DMS 273 (cell line): Measurements from ENCODE around the gene RGL2.
A peak's percentile ranks its signal among the peaks of the same experiment; 100 is the strongest.

Experiments
- DNase-seq: peaks from one replicate; lab custom pipeline; 2025; ENCODE audit not compliant: unreplicated experiment; lab: John Stamatoyannopoulos, UW

RGL2 gene

DNA sequence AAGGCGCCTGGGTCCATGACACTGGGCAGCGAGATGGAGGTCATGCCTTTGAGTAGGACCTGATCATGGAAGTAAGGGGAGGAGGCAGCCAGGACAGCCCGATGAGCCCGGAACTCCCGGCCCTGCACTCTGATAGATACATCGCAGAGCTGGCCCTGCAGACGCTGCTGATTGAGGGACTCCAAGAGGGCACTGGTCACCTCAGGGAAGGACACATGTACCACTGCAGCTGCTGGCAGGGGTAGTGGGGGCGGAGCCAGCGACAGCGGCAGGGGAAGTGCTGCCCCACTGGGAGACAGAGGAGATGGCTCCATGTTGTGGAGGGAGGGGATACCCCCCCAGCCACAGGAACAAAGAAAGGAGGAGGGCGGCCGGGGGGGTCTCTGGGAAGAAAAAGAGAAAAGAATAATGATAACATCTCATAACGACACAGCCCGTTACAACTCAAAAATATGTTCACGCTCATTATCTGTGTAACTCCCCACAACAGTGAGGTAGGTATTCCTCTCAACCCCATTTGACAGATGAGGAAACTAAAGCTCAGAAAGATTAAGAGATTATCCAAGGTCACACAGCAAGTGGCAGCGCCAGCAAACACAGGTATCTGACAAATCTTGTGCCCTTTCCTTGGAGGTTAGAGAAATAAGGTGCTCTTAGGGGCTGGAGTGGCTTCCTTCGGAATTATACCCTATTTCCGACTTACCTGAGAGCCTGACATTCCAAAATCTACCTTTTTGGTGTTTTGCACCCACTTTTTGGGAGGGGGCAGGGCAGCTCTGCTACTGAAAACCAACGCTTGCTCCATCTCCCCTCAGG lies 18.1 kb upstream of the RGL2 start:
- DNase-seq: no peak

DNA sequence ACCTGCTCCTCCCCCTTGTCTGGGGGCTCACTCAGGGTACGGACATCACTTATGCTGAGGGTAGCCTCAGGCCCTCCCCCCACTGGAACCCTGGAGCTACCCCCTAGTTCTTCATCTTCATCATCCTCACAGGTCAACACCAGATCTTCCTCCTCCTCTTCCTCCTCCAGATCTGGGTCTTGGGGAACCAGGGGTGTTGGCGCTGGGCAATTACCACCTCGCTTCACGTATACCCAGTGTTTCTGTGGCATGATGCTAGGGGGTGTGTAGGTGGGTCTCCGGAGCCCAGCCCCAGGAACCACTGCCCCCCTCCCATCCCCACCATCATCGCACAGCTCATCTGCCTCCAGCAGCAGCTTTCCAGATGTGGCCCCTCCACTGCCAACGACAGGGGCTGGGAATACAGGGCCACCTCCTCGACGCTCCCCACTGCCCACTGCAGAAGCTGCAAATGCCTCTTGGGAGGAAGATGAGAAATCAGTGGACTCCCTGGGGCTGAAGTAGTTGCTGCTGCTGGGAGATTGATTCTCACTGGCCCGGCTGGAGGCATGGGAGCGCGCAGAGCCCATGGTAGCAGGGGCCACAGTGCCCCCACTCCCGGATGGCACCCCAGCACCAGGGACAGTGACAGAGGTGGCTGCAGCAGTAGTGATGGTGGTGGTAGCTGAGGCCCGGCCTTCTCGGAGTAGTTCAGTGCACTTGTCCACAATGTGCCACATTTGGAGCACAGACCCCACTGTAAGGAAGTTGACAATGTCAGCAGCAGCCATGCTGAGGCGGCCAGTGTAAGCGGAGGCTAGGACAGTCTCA lies 17.3 kb upstream of the RGL2 start:
- no peak for DNase-seq

DNA sequence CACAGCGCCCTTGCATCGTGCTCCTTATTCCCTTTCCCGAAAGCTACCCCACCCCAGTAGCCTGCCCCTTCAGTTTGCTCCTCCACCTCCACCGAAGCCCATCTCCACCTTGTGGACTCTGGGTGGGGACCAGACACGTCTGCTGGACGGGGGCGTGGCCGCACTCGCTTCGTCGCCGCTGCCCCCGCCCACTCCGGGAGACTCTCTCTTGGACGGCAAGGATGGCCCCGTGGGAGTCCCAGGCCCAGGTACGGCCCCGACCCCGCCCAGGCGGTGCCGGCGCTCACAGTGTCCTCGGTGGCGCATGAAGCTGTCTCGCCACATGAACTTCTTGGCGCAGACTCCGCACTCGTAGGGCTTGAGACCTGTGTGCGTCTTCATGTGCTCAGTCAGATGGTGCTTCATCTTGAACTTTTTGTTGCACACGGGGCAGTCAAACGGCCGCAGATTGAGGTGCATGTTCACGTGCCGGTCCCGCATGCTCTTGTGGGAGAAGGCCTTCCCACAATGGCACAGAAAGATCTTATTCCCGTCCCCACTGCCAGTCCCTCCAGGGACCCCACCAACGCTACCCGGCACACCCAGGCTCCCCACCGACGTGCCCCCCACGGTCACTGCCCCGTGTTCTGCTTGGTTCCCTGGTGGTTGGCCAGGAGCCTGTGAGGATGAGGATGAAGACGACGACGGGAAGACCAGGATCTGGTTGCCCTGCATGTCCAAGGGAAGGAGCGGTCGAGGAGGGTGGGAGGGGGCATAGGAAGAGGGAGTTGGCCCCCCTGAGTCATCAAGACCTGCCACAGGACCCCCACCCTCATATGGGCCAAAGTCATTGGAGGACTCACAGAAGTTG lies 16.4 kb upstream of the RGL2 start:
- DNase-seq: no peak

DNA sequence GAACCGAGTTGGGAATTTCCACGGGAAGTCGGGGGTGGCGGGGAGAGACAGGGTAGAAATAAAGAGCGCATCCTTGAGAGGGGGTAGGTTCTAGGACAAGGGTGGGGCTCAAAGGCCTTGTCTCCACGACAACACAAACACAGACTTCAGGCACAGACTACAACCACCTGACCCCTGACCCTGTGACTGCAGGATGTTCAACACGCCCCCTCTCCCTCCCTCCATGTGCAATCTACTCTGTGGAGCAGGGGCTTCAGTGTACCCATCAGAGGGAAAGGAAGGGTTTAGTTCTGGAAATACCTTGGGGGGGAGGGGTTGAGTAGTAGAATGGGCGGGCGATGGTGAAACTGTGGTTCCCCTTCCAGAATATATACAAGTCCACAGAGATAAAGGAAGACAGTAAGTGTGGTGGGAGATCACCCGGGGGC lies 15.8 kb upstream of the RGL2 start:
- peak; percentile 59 for DNase-seq

DNA sequence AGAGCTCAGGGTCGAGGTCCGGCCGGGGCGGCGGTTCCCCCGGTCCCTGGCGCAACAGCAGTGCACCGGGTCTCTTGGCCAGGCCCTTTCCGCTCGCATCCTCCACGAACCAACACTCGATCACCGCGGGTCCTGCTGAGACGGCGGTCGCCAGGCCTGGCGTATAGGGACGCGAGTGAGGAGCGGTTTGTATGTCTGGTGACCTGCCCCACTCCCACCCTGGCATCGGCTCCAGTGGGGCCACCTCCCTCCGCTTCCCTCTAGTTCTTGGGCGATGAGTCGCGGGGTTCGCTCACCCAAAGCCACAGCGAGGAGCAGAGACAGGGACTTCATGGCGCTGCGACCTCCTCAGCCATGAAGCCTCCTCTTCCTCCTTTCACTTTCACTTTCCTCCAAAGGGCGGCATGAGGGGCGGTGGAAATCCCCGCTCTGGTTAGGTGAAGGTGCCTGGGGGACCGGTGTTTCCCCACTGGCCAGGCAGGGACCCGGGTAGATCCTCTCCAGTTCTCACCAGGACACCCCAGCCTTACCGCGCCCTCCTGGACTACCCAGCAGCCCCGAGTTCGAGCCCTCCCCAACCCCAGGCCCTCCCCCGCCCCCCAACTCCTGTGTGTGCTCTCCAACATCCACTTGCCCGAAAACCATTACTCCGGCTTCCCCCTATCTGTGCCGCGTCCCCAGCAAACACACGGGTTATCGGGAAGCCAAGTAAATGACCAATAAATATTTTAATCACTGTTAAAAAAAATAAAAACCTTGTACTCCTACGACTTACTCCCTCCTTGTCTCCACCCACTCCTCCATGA lies 15.2 kb upstream of the RGL2 start, which contains the start of gene TAPBP:
Gene TAPBP, minus strand, starts transcription at position 370 of the 806 bp plus-strand sequence. Its CDS starts 37 bp downstream, at position 333.
- peak; percentile 77 for DNase-seq

DNA sequence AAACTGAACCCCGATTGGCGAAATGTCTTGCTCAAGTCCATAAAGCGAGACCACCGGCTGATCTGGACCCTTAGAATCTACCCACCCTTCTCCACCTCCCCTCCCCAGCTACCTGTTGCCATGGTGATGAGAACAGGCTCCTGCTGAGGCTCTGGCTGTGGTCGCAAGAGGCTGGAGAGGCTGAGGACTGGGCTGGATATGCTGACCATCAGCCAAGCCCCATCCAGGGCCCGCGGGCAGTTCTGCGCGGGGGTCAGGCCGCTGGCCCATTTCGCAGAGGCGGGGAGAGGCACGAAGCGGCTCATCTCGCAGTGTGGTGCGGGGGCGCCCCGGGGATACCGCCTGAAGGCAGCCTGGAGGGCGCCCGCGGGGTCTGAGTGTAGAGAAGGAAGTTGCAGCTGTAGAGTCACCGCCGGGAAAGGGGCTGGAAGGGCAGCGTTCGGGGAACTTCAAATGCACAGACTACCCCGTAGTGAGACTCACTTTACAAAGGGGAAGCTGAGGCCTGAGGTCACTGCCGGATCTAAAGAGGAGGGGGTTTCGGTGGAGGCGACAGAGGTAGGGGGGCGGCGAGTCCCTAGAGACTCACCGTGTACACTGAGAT lies 14.5 kb upstream of the RGL2 start:
- peak; percentile 56 for DNase-seq

DNA sequence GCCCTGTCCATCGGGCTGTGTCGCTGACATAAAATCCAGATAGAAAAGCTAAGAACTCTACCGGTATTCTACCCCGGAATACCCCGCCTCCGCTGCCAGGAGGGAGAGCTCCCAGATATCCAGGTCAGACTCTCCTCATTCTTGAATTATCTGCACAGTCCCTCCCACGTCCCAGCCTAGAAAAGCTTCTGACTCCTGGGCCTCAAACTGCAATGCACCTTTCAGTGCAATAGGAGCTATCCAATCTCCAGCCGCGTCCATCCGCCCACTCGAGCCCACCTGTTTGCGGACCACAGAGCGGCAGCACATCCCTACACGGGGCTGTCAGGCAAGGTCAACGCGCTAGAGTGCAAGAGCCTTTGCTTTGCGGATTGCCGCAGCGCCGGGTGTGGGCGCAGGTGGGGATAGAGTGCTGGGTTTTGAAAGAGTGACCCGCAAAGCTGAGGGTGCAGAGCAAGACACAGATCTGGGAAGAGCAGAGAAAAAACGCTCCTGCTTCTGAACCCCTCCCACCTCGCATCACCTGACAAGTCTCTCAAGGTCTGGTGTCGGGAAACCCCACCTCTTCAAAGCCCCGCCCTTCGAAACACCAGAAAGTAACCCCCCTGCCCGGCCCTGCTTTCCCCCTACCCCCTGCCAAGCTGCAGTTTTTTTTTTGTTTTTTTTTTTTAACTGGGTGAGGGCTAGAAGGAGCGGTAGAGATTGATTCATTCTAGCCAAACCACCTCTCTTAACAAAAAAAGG lies 13.8 kb upstream of the RGL2 start:
- DNase-seq: peak; percentile 80

DNA sequence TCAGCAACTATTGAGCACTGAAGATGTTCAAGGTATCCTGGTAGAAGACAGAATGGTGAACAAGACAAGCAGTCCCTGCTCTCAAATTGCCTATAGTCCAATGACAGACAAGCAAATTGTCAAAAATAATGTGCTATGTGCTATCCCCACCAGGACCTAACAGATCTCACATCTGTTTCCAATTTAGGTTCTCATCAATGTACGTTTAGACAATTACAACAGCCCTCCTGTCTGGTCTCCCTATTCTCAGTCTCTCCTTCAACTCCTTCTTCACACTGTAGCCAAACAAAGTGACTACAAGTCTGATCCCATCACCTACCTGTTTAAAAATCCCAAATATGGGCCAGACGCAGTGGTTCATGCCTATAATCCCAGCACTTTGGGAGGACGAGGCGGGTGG lies 7.6 kb upstream of the RGL2 start:
- DNase-seq: no peak

DNA sequence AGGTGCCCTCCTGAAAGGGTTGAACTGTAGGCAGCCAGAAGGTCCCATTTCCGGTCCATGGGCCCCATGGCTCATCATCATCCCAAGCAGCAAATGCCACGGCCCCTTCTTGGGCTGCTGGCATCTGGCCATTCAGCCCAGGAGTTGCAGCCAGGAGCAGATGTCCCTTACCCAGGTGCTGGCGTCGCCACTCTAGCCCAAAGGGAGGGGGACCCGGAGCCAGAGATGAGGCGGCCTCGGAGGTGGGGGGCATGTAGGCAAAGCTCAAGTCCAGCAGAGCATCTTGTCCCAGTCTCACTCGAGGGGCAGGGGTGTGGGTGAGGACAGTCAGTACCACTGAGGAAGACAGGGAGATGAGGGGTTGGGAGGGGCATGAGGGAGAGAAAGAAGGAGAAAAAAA lies 6.3 kb upstream of the RGL2 start:
- DNase-seq: peak; percentile 54

DNA sequence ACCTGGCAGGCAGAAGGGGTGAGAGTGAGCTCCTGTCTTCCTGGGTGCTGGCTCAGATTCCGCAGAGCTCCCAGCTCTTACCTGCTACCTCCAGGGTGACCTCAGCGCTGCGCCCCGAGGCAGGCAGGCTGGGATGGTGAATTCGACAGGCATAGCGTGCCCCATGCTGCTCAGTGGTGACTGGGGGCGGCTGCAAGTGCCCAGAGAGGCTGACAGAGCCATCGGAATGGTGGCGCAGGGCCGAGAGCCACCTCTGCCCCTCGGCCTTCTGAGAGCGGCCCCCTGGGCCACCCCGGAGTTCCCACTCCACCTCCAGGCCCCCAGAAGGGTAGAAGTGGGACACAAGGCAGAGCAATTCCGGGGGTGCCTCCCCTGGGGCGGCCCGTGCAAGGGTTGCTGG lies 5.5 kb upstream of the RGL2 start:
- DNase-seq: no peak

DNA sequence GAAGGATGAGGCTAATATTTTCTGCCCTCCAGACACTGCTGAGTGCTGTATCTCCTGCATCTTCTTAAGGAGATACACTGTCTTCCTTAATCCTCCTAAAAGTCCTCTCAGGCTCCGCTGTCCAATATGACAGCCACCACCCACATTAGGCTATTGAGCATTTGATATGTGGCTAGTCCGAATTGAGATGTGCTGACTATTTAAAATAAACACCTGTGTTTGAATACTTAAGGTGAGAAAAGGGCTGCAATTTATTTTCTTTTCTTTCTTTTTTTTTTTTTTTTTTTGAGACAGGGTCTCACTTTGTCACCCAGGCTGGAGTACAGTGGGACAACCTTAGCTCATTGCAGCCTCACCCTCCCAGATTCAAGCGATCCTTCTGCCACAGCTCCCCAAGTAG lies 3.1 kb upstream of the RGL2 start:
- no peak for DNase-seq

DNA sequence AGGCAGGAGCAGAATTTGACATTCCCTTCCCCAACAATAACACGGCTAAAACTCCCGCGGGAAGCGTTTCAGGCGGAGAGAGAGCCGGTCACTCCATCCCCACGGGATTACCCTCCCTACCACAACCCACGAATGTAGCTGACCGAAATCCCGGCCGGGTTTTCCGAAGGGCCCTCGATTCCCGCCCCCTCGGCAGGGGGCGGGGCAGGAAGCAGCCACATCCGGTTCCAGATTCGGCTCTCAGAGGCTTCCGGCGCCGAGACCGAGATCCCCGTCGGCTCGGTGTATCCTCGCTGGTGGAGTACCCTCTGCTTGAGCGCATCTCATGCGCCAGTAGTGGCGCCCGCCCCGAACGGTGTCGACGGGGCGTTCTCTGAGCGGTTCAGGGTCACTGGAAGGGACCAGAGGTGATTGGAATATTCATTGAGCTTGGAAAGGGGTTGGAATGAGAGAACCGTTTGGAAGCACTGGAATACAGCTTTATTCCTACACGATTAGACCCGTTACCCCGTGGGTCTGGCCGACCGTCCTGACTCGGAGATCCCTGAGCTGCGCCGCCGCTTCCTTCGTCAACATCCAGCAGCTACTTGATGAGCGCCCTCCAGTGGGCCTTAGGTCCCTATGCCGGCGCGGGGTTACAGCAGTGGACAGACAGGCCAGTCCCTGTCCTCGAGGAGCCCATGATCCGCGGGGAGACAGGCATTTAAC lies 649 bp upstream of the RGL2 start:
- DNase-seq: peak; percentile 98

DNA sequence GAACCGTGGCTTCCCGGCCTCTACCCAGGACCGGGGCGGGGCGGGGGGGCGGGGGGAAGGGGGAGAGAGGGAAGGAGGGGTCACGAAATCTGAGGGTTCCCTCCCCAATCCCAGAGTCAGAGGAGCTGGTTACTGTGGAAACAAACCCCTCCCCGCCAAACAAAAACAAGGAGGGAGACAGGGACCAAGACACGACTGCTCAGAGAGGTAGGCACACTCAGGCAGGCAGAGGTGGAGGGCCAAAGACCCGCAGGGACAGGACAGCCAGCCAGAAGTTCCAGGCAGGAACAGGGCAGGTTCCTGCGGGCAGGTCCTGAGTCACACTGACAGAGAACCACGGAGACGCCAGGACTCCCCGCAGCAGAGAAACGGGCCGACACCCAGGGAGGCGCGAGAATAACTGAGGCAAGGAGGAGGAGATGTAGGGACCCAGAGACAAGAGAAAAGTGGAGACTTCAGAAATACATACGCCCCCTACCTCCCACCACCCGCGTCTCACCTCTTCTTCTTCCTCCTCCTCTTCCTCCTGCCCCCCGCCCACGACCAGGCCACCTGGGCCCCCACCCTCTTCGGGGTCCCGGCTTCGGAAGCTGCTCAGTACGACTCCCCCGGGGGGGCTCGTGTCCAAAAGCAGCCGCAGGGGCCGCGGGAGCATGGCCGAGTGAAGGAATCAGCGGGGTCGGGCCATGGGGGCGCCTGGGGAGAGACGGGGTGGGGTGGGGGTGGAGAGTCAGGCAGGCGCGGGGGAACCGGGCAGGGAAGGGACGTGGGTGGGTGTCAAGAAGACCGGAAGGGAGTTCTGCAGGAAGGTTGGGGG lies 578 bp downstream of the RGL2 start:
- peak; percentile 81 for DNase-seq

DNA sequence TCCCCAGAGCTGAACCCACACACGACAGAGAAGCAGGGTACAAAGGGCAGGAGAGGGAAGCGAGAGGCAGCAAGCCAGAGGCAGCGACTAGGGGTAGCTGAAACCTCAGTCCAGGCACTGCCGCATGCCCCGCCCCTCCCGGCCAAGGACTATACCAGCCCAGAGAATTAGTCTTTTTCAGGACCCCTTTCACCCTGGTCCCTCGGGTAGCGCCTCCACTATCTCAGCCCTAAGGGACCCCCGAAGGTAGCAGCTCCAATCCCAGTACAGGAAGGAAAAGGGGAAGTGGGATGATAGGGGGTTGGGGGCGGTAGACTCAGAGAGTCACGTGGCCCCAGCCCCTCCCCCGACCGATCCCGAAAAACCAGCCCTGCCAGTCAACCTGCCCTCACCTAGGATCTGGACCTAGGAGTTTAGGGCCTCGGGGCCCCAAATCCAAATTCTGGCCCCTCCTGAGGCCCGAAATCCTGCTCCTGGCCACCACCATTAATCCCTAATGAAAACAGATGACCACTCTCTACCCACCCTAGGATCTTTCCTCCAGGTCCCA lies 1.3 kb downstream of the RGL2 start:
- DNase-seq: peak; percentile 53

DNA sequence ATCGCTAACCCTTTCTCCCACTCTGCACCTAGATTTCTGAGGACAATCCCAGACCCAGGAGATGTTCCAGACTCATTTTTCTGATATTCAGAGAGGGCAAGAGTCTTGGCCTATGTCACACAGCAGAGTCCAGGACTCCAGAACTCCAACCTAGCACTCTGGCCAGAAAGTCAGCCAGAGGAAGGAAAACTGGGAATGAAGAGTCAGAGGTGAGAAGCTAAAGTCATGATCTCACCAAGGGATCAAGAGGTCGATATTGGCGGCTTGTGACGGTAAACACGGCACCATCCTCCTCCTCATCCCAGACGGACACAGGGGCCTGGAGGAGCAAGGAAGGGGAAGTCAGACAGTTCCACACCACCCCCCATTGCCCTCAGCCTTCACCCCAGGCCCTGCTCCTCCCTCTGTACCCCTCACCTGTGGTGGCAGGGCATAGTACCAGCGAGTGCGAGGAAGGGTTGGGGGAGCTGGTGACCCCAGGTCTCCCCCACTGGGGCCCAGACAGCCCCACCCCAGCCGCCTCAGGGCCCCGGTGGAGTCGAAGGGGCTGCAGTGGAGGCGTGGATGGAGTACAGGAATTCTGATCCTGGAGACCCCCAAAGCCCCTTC lies 1.8 kb downstream of the RGL2 start:
- DNase-seq: no peak

DNA sequence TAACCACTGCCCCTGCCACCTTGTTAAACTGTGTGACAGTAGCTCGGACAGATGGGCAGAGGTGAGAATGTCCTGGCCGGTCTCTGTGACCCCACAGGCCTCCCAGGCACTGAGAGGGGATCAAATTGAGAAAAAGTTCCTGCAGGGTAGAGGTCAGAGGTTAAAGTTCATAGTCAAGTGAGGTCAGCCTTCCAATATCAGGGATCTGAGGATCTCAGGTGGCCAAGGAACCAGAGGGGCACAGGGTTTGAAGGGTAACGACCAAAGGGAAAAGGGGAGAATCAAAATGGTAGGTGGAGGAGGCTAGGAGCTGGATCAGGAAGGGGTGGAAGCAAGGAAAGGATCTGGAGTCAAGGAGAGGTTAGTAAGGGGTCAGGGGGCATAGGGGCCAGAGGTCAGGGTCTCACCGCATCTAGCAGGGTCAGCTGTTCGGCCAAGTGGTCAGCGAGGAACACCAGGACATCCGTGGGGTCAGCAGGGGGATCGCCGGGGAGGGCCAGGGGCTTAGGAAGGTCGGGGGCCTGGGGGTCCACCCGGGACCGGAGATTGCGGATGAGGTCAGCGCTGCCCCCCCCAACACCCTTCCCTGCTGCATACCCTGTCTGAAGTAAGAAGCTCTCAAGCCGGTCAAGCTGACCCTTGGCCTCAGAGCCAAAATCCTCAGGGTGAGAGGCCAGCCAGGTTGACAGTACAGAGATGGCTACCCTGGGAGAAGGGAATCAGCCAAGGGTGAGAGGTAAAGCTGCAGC lies 2.9 kb downstream of the RGL2 start:
- no peak for DNase-seq
